Stimulated activated CD8-positive, alpha-beta memory T cell treated with anti-CD3 and anti-CD28 coated beads, Interleukin-15, amount 100 ng/mL, for 1 hour (primary cell): ENCODE measurements around the gene NCK2.
A peak's percentile ranks its signal among the peaks of the same experiment; 100 is the strongest.

Experiments used
- DNase-seq: peaks from one replicate; pipeline ENCODE4 v3.0.0-alpha.2; 2020; ENCODE audit warnings: low read depth

NCK2 gene

GRCh38 chr2:105736145-105736544, 8.6 kb upstream of the NCK2 start:
- DNase-seq = no peak

- DNase-seq = no peak
These were observed 6.6 kb upstream of the NCK2 start for GRCh38 chr2:105737980-105738657.

- DNase-seq = no peak
These were observed 6.0 kb upstream of the NCK2 start for GRCh38 chr2:105738658-105739241.

- no peak for DNase-seq
These were observed 5.3 kb upstream of the NCK2 start for GRCh38 chr2:105739426-105739825.

- DNase-seq = no peak
These were observed 4.7 kb upstream of the NCK2 start for GRCh38 chr2:105739944-105740530.

DNA sequence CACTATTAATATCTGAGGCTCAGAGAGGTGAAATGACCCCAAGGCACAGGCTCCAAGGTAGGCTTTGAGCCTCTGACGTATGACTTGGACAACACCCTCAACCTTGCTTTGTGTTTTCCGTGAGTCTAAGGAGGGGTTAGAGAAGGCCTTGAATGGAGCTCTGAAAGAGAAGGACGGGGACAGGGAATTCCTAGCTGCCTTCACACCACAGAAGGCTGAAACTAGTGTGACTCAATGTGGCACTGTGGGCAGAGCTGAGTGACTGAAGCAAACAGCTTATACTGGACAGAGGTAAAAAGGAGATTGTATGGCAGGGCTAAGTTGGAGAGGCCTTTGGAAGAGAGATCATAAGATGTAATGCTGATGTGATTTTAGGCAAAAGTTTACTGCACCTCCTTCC, 3.5 kb upstream of the NCK2 start:
- no peak for DNase-seq

- DNase-seq = no peak
These were observed 3.1 kb upstream of the NCK2 start for GRCh38 chr2:105741617-105742016.

DNA sequence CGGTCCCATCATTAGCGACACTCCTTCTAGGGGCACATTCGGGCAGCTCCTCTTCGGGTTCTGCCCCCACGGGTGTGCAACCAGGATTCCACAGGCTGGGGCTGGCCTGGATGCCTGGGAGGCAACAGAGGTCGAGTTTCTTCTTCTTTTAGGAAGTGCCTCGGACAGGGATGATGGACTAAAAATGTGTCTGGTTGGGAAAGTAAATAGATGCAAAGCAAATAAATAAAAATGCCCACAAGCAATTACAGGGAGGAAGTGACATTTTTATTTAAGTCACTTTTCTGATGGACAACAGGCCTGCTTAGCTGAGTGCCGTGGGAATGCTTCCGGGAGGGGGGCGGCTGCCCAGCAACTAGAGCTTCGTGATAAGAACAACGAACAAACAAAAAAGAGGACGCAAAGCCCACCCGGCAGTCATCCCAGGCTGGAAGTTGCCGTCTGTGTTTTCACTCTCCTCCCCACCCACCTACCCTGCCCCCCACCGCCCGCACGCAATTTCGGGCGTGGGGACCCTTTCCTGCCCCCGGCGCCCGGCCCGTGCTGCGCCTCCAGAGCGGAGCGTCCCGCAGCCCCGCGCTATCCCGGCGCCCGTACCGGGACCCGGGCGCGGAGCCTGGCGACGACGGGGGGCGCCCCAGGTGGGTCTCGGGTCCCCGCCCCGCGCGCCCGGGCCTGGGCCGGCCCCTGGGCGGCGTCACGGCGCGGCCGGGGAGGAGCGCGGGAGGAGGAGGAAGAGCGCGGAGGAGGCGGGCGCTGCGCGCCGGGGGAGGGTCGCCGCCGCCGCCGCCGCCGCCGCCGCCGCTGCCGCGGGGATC, 412 bp upstream of the NCK2 start:
- no peak for DNase-seq

DNA sequence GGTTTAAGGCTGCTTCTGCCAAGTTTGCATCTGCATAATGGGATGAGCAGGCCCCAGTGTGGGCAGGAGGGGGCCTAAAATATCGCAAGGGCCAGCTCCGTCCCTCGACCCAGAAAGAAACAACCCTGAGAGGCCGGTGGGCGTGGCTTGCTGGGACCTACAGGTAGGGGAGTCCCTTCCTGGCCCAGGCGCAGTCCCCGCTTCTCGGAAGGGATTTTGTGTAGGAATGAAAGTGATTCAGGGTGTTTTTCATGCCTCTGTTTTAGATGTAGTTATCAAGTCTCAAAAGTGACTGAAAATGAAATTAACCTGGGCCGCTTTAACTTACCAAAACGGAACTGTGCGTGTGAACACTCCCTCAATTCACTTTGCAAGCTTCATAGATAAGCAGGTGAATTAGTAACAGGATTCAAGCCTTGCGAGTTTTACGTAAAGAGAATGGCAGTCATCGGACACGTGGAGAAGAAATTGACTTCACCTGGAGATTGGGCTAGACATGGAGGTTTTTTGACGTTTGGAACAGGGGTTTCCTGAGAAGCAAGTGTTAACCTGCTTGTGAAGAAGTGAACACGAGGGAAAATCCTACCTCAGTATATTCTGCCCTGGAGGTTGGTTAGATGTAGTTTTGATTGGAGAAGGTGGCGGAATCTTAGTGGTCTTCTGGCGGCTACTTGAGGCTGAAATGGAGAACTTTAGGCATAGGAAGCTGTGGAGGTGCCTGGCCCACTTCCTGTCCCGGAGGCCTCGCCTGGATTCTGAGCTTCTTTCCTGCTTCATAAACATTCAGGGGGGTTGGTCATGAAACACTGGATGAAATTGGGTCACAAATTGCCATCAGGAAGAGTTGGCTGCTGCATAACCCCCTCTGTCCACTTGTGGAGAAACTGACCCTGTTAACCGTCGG, 1.7 kb downstream of the NCK2 start:
- peak; percentile 66 for DNase-seq

GRCh38 chr2:105747254-105747894, 2.7 kb downstream of the NCK2 start:
- no peak for DNase-seq

DNA sequence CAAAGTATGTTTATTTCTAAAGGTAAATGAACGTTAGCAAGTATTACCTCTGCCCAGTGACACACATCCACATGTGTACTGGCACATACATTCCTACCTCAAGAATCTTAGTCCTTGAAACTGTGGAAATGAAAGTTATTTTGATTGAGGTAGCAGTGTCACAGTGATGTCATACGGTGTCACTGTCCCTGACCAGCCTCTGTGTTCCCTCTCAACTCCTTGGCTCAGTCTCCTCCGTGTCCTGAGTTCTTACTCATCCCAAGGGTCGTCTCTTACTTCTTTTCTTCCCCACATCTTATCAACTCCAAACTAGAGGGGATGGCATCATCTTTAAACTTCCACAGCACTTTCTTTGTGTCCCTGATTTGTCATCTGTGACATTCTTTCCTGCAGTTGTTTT, 3.3 kb downstream of the NCK2 start:
- no peak for DNase-seq

DNA sequence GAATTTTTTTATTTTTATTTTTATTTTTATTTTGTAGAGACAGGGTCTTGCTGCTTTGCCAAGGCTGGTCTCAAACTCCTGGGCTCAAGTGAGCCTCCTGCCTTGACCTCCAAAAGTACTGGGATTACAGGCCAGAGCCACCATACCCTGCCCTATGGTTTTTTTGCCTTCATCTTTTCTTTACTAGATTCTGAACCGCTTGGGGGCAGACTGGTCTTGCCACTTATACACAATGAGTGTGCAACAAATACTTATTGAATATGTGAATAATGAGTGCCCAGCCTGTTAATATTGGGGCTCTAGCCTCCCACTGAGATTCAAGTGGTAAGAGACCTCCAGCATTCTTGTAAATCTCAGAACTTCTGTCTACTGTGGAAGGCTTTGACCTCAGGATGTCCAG, 3.9 kb downstream of the NCK2 start:
- DNase-seq = no peak

GRCh38 chr2:105749583-105750400, 5.1 kb downstream of the NCK2 start:
- DNase-seq = no peak

DNA sequence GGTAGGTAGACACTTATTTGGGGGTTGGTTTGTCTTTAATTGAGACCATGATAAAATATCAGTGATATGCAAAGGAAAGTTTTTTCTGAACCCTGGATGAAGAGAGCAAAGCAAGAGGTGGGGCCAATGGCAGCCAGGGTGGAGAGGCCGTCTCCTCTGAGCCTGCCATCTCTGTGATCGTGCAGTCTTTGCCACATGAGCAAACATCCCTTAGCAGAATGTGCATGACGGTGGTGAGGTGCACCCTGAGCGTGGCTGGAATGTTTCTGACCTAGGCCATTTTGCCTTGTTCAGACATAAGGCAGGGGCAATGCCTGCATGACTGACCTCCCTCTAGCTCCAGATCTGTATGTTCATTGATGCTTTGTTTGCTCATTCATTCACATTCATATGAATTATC, 6.0 kb downstream of the NCK2 start:
- DNase-seq = no peak

GRCh38 chr2:105751272-105751671, 6.6 kb downstream of the NCK2 start:
- no peak for DNase-seq

DNA sequence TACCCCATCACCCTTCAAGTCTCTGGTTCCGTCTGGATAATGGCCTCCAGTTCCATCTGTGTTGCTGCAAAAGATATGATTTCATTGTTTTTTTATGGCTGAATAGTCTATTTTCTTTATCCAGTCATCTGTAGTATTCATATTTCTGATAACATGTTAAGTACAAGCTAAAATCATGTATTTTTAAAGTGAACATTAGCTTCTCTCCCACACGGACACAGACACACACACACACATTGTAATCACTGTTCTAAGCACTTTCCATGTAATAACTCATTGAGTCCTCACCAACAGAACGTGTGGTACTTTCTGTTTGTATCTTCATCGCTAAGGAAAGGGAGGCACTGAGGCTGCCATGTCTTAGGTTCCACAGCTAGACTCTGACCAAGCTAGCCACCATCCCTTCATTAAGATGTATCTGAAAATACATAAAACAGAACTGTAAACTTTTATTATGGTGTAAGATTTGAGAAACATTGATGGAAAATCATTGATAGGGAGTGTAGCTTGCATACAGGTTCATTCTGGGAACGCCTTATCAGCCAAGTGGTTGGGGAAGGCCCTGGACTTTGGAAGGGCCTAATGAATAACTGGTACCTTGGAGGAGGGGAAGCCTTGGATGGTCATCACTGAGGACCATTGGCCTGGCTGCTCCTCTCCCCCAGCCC, 8.1 kb downstream of the NCK2 start:
- DNase-seq = no peak

DNA sequence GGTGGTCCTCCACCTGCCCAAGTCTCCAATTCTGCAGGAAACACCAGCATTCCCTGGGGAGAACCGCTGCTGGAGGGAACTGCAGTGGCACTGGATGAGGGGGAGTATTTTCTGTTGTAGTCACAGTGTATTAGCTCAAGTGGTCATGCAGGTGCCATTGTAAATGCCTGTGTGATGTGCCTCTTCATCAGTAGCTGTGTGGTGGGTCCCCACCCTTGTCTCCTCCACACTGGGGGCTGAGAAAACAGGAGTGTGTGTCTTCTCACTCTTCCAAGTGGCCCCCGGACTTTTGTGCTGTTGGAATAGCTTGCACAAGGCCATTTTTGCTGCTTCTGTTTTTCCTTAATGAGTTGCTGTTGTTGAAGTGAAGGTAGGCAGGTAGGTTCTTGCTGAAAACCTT, 8.7 kb downstream of the NCK2 start:
- DNase-seq = no peak

GRCh38 chr2:105754011-105754410, 9.3 kb downstream of the NCK2 start:
- no peak for DNase-seq

GRCh38 chr2:105754994-105755393, 10.3 kb downstream of the NCK2 start:
- no peak for DNase-seq

DNA sequence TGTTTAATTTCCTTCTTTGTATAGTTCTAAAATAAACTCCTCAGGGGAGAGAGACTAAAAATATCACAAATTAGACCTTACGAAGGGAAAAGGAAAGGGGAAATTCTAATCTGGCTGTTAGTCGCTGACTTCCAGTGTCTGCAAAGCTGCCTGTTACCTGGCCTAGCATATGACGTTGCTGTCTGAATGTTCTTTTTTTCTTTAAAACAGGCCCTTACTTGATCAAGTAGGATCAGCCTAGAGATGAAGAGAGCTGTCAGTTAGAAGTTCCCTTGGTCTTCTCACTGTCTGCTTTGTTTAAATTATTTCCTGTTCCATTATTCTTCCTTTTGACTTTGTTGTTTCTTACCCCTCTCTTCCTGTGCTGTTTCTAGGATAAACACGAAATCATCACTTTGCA, 11.2 kb downstream of the NCK2 start:
- DNase-seq = no peak
